H1 (cell line): ENCODE measurements around the gene CYP2C18. TPM values are rescaled to one million over a fixed set of nuclear protein-coding genes. Genes with fewer than 3 reads are reported as not detected.

Source experiments
- CTCF ChIA-PET: fragments of 300-600 bp; sonication (Branson Sonifier 250); formaldehyde crosslinking; loops from one replicate; lab custom pipeline; 2021; ENCODE audit not compliant: partially characterized antibody; lab: Charles Lee
- POLR2A ChIA-PET: fragments of 300-600 bp; sonication (Branson Sonifier 250); formaldehyde crosslinking; loops from one replicate; lab custom pipeline; 2021; ENCODE audit warnings: inconsistent platforms; ENCODE audit not compliant: partially characterized antibody; lab: Charles Lee
- DNase-seq, 2 experiments: peaks; one replicate each; pipeline versions ENCODE4 v3.0.0 to v3.0.0-alpha.2; 2010 to 2022; ENCODE audit warnings: low spot score in 2 of 2, low read depth in 1 of 2, mixed read lengths in 1 of 2
- FAIRE-seq: peaks from 2 replicates; lab custom pipeline; 2011; peaks lifted over from hg19 to GRCh38; lab: Jason Lieb, UNC
- H2AFZ ChIP-seq: 2 replicates; pipeline ENCODE4 v1.8.1; 2012; ENCODE audit warnings: low read length, inconsistent platforms
- H2AK5ac ChIP-seq: 2 replicates; pipeline ENCODE4 v1.6.1; 2013; ENCODE audit warnings: low read depth, low read length
- H2BK120ac ChIP-seq: replicated peaks from 2 replicates; pipeline ENCODE3; 2013; ENCODE audit warnings: low read depth, low read length, inconsistent platforms
- H2BK12ac ChIP-seq: 2 replicates; pipeline ENCODE4 v1.6.1; 2013; ENCODE audit warnings: low read depth, low read length
- H2BK15ac ChIP-seq: 2 replicates; pipeline ENCODE4 v1.6.1; 2013; ENCODE audit warnings: low read length
- H2BK20ac ChIP-seq: 2 replicates; pipeline ENCODE4 v1.6.1; 2013; ENCODE audit warnings: low read length
- H2BK5ac ChIP-seq: 2 replicates; pipeline ENCODE4 v1.6.1; 2013; ENCODE audit warnings: low read depth, low read length
- H3K14ac ChIP-seq: 2 replicates; pipeline ENCODE4 v1.6.1; 2013; ENCODE audit warnings: inconsistent platforms; ENCODE audit not compliant: insufficient read length
- H3K18ac ChIP-seq: 2 replicates; pipeline ENCODE4 v1.6.1; 2013; ENCODE audit warnings: low read length; ENCODE audit errors: extremely low read depth
- H3K23ac ChIP-seq: 2 replicates; pipeline ENCODE4 v1.6.1; 2013; ENCODE audit warnings: inconsistent platforms; ENCODE audit not compliant: insufficient read length
- H3K23me2 ChIP-seq: 2 replicates; pipeline ENCODE4 v1.6.1; 2013; ENCODE audit warnings: low read depth, low read length
- H3K27ac ChIP-seq: 2 replicates; pipeline ENCODE4 v1.6.1; 2011; ENCODE audit warnings: low read depth, low read length, inconsistent platforms
- H3K27me3 ChIP-seq, 4 experiments: replicated peaks in 1 of 4; 1 replicate in 1 of 4; 2 replicates in 3 of 4; pipeline versions ENCODE4 v1.6.1 to v1.8.1; 2011 to 2013; ENCODE audit warnings: low read length in 3 of 4, mild to moderate bottlenecking in 3 of 4, inconsistent platforms in 2 of 4, mixed read lengths in 2 of 4, moderate library complexity in 1 of 4; ENCODE audit not compliant: control insufficient read depth in 3 of 4, insufficient read depth in 3 of 4; ENCODE audit errors: extremely low read depth in 1 of 4
- H3K36me3 ChIP-seq, 4 experiments: 2 replicates each; pipeline versions ENCODE4 v1.6.1 to v1.8.1; 2011 to 2013; ENCODE audit warnings: mild to moderate bottlenecking in 4 of 4, low read length in 3 of 4, moderate library complexity in 2 of 4, control low read depth in 1 of 4, inconsistent platforms in 1 of 4; ENCODE audit not compliant: insufficient read depth in 4 of 4, control insufficient read depth in 2 of 4
- H3K4ac ChIP-seq: replicated peaks from 2 replicates; pipeline ENCODE3; 2013; ENCODE audit warnings: low read length, low read depth, mixed read lengths, inconsistent platforms; ENCODE audit not compliant: insufficient read length
- H3K4me1 ChIP-seq, 4 experiments: replicated peaks in 1 of 4; 1 replicate in 1 of 4; 2 replicates in 3 of 4; pipeline versions ENCODE4 v1.6.1 to v1.8.1; 2011 to 2013; ENCODE audit warnings: low read length in 3 of 4, inconsistent platforms in 2 of 4, mixed read lengths in 1 of 4; ENCODE audit not compliant: insufficient read depth in 4 of 4, control insufficient read depth in 3 of 4
- H3K4me2 ChIP-seq, 2 experiments: 2 replicates each; pipeline versions ENCODE4 v1.6.1 to v1.8.1; 2011 to 2013; ENCODE audit warnings: low read depth in 2 of 2, low read length in 2 of 2, control low read depth in 1 of 2, inconsistent platforms in 1 of 2, mild to moderate bottlenecking in 1 of 2; ENCODE audit not compliant: insufficient read depth in 1 of 2
- H3K4me3 ChIP-seq, 4 experiments: fragments of 200-600, 300-600 bp in 1 of 4; sonication (generic), shearing (Covaris generic), sonication (Bioruptor Twin) in 1 of 4; 2 replicates each; pipeline versions ENCODE4 v1.5.1 to v1.8.1; 2011 to 2016; ENCODE audit warnings: low read length in 4 of 4, low read depth in 3 of 4, control low read depth in 2 of 4, inconsistent platforms in 2 of 4, mild to moderate bottlenecking in 2 of 4, mixed read lengths in 1 of 4, moderate library complexity in 1 of 4; ENCODE audit not compliant: insufficient read depth in 2 of 4; ENCODE audit errors: extremely low read depth in 1 of 4
- H3K56ac ChIP-seq: replicated peaks from 2 replicates; pipeline ENCODE3; 2013; ENCODE audit warnings: low read depth, mild to moderate bottlenecking, mixed read lengths, low read length, inconsistent platforms; ENCODE audit not compliant: insufficient read length
- H3K79me1 ChIP-seq: 2 replicates; pipeline ENCODE4 v1.6.1; 2013; ENCODE audit warnings: low read depth, low read length, control low read depth
- H3K79me2 ChIP-seq, 2 experiments: 2 replicates each; pipeline versions ENCODE4 v1.6.1 to v1.8.1; 2012 to 2013; ENCODE audit warnings: low read length in 2 of 2, mild to moderate bottlenecking in 2 of 2, inconsistent platforms in 1 of 2; ENCODE audit not compliant: insufficient read depth in 2 of 2, control insufficient read depth in 1 of 2
- H3K9ac ChIP-seq, 4 experiments: replicated peaks in 1 of 4; 1 replicate in 1 of 4; 2 replicates in 3 of 4; pipeline versions ENCODE4 v1.6.1 to v1.8.1; 2011 to 2013; ENCODE audit warnings: low read depth in 3 of 4, low read length in 3 of 4, control low read depth in 2 of 4, mild to moderate bottlenecking in 2 of 4, moderate library complexity in 2 of 4, inconsistent platforms in 1 of 4; ENCODE audit errors: extremely low read depth in 1 of 4
- H3K9me3 ChIP-seq, 2 experiments: 2 replicates each; pipeline versions ENCODE4 v1.6.1 to v1.8.1; 2012 to 2013; ENCODE audit warnings: mild to moderate bottlenecking in 2 of 2, moderate library complexity in 2 of 2, control low read depth in 1 of 2, inconsistent platforms in 1 of 2, low read depth in 1 of 2, low read length in 1 of 2, mixed read lengths in 1 of 2; ENCODE audit not compliant: insufficient read depth in 2 of 2
- H4K20me1 ChIP-seq, 2 experiments: replicated peaks in 1 of 2; 2 replicates each; pipeline versions ENCODE3 to v1.8.1; 2011 to 2013; ENCODE audit warnings: inconsistent platforms in 2 of 2, low read length in 2 of 2, mild to moderate bottlenecking in 1 of 2; ENCODE audit not compliant: insufficient read depth in 2 of 2, control insufficient read depth in 1 of 2
- H4K5ac ChIP-seq: 2 replicates; pipeline ENCODE4 v1.6.1; 2013; ENCODE audit warnings: low read length, low read depth, mixed read lengths, inconsistent platforms; ENCODE audit not compliant: insufficient read length
- H4K8ac ChIP-seq: 2 replicates; pipeline ENCODE4 v1.8.0; 2013; ENCODE audit warnings: mild to moderate bottlenecking, moderate library complexity, low read length, inconsistent platforms; ENCODE audit not compliant: insufficient read depth; ENCODE audit errors: extremely low read depth
- H4K91ac ChIP-seq: replicated peaks from 2 replicates; pipeline ENCODE3; 2013; ENCODE audit warnings: low read length, mixed read lengths, inconsistent platforms; ENCODE audit not compliant: insufficient read length
- CBX8 ChIP-seq: fragments of 300-800, 300-1000 bp; sonication (generic); IDR thresholded peaks from 2 replicates; pipeline ENCODE4 v1.7.1; 2016; ENCODE audit warnings: low read depth, low read length, borderline replicate concordance
- CEBPB ChIP-seq: IDR thresholded peaks from 2 replicates; pipeline ENCODE4 v1.6.1; 2012; ENCODE audit warnings: low read depth, low read length
- E2F6 ChIP-seq: IDR thresholded peaks from 2 replicates; pipeline ENCODE4 v1.6.1; 2012; ENCODE audit warnings: inconsistent platforms
- EGR1 ChIP-seq: IDR thresholded peaks from 2 replicates; pipeline ENCODE4 v1.6.1; 2011; ENCODE audit warnings: low read depth, low read length, borderline replicate concordance
- KDM4A ChIP-seq: IDR thresholded peaks from one replicate; pipeline ENCODE4 v1.7.1; 2012; ENCODE audit warnings: low read depth, mild to moderate bottlenecking, moderate library complexity, low read length, inconsistent platforms; ENCODE audit not compliant: severe bottlenecking
- WGBS, 2 experiments: shearing (Covaris generic) in 1 of 2; methylation state at CpG; one replicate each; pipeline versions ENCODE4 v1.1.6 to v1.1.7; 2013 to 2015; ENCODE audit warnings: low lambda C conversion rate in 2 of 2, mixed read lengths in 2 of 2, inconsistent platforms in 1 of 2, low coverage in 1 of 2, missing lambda C conversion rate in 1 of 2; ENCODE audit not compliant: insufficient replicate concordance in 2 of 2, insufficient coverage in 1 of 2, insufficient read length in 1 of 2; ENCODE audit errors: extremely low coverage in 1 of 2, missing lambda C conversion rate in 1 of 2; 5-methylcytosine and 5-hydroxymethylcytosine counted together
- polyA plus RNA-seq, 7 experiments: library from polyadenylated mRNA; depleted of rRNA in 3 of 7; stranded (reverse) in 5 of 7; unstranded in 2 of 7; fragments of >200 nt in 5 of 7; fragments of 200-250 nt in 2 of 7; gene quantifications; 1 replicate in 5 of 7; 2 replicates in 1 of 7; 4 replicates in 1 of 7; pipeline versions ENCODE4 v1.2.1 to v1.2.3, GENCODE V29; 2011 to 2013; ENCODE audit warnings: missing spikeins in 2 of 7, mixed read lengths in 2 of 7
- total RNA-seq: library from RNA; stranded (reverse); fragmentation: NEBNext Ultra II Directional; extraction: Animal tissue kit (Norgen Biotek cat#: 25700); gene quantifications from 2 replicates; pipeline ENCODE4 v1.2.1, GENCODE V29; 2021
- TF ChIP-seq, protein P1 (sequence below): IDR thresholded peaks from 2 replicates; pipeline ENCODE4 v1.6.1; 2011; ENCODE audit warnings: low read depth, mild to moderate bottlenecking, low read length; ENCODE audit not compliant: insufficient read depth
- TF ChIP-seq, protein P2 (sequence below): IDR thresholded peaks from 2 replicates; pipeline ENCODE4 v1.6.1; 2011; ENCODE audit warnings: low read length, improper control_type of control experiment

Gene CYP2C18
- total and polyA plus RNA-seq, 2 of the 8 experiments (the other 6 are each of a cell fraction or from before 2014, with no cell fraction given) = 0.17 TPM; not detected in 1

GRCh38 chr10:94680544-94680943 is 3.0 kb upstream of the CYP2C18 start:
- H2AFZ ChIP-seq = no peak overlapping the region
- H3K79me2 ChIP-seq = no peaks in the 10 kb centered on the region
- H3K56ac ChIP-seq = no peak overlapping the region
- no peaks in the 10 kb centered on the region for H3K9me3 ChIP-seq
- no peak for TF ChIP-seq CBX8
- no peak for TF ChIP-seq CEBPB
- TF ChIP-seq, protein P1, sequence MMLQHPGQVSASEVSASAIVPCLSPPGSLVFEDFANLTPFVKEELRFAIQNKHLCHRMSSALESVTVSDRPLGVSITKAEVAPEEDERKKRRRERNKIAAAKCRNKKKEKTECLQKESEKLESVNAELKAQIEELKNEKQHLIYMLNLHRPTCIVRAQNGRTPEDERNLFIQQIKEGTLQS = no peak
- TF ChIP-seq E2F6 = no peak
- TF ChIP-seq KDM4A = no peak
- TF ChIP-seq, protein P2, sequence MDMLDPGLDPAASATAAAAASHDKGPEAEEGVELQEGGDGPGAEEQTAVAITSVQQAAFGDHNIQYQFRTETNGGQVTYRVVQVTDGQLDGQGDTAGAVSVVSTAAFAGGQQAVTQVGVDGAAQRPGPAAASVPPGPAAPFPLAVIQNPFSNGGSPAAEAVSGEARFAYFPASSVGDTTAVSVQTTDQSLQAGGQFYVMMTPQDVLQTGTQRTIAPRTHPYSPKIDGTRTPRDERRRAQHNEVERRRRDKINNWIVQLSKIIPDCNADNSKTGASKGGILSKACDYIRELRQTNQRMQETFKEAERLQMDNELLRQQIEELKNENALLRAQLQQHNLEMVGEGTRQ = no peak
- TF ChIP-seq EGR1 = no peak
- H3K23ac ChIP-seq = no peak overlapping the region
- ChIA-PET CTCF (no interaction called here), POLR2A (no interaction called here)
- H3K27me3 ChIP-seq = no peaks in the 10 kb centered on the region
- no peak overlapping the region for H2BK5ac ChIP-seq
- H3K4me1 ChIP-seq = no peaks in the 10 kb centered on the region
- no peaks in the 10 kb centered on the region for H3K79me1 ChIP-seq
- H4K20me1 ChIP-seq = no peaks in the 10 kb centered on the region
- no peaks in the 10 kb centered on the region for H3K36me3 ChIP-seq
- no peak overlapping the region for H4K8ac ChIP-seq
- no peak overlapping the region for H2AK5ac ChIP-seq
- WGBS, 2 experiments = 75% methylated on average over 1 of the region's 1 CpG; no CpG with 5 or more reads in 1 of the 2 experiments
- no peaks in the 10 kb centered on the region for H3K23me2 ChIP-seq
- H2BK20ac ChIP-seq = no peak overlapping the region
- H2BK120ac ChIP-seq = no peak overlapping the region
- H2BK12ac ChIP-seq = no peak overlapping the region
- no peak overlapping the region for H4K91ac ChIP-seq
- no peak overlapping the region for H3K9ac ChIP-seq
- FAIRE-seq = no peak
- no peak for DNase-seq
- H4K5ac ChIP-seq = no peak overlapping the region
- H3K27ac ChIP-seq = no peak overlapping the region
- H3K4me3 ChIP-seq = no peak overlapping the region
- H2BK15ac ChIP-seq = no peak overlapping the region
- H3K14ac ChIP-seq = no peak overlapping the region
- no peak overlapping the region for H3K4me2 ChIP-seq
- H3K4ac ChIP-seq = no peak overlapping the region
- no peak overlapping the region for H3K18ac ChIP-seq
